Measurements from ENCODE around the gene LIPC.

Gene LIPC

GRCh38 chr15:58504674-58505234 is 73.0 kb downstream of the LIPC start:
- no peak overlapping the region for H3K4me3 Mint-ChIP-seq
- no peaks in the 10 kb centered on the region for H3K27me3 Mint-ChIP-seq
- H3K27ac Mint-ChIP-seq = no peak overlapping the region
- no peak for DNase-seq
- no peaks in the 10 kb centered on the region for H3K9me3 Mint-ChIP-seq
- peaks cover 20% of the 10 kb centered on the region for H3K4me1 Mint-ChIP-seq (ENCODE audit: low read depth)
- no peaks in the 10 kb centered on the region for H3K36me3 Mint-ChIP-seq (ENCODE audit: low read depth)

GRCh38 chr15:58505581-58505980 is 73.8 kb downstream of the LIPC start:
- H3K36me3 Mint-ChIP-seq (ENCODE audit: low read depth) = no peaks in the 10 kb centered on the region
- peaks cover 20% of the 10 kb centered on the region for H3K4me1 Mint-ChIP-seq (ENCODE audit: low read depth)
- no peak overlapping the region for H3K27ac Mint-ChIP-seq
- no peaks in the 10 kb centered on the region for H3K9me3 Mint-ChIP-seq
- no peak for DNase-seq
- no peak overlapping the region for H3K4me3 Mint-ChIP-seq
- no peaks in the 10 kb centered on the region for H3K27me3 Mint-ChIP-seq

- Mint-ChIP-seq H3K36me3 (ENCODE audit: low read depth) (no peaks in the 10 kb centered on the region), H3K27ac (peak overlapping the region; percentile 16), H3K4me3 (no peak overlapping the region), H3K4me1 (ENCODE audit: low read depth) (peaks cover 20% of the 10 kb centered on the region), H3K27me3 (no peaks in the 10 kb centered on the region), H3K9me3 (no peaks in the 10 kb centered on the region)
- no peak for DNase-seq
These were observed 74.3 kb downstream of the LIPC start for GRCh38 chr15:58506064-58506490.

- no peak overlapping the region for H3K27ac Mint-ChIP-seq
These were observed 75.2 kb downstream of the LIPC start for GRCh38 chr15:58506783-58507668.

GRCh38 chr15:58509556-58509955 is 77.8 kb downstream of the LIPC start:
- Mint-ChIP-seq H3K4me1 (ENCODE audit: low read depth) (peaks cover 20% of the 10 kb centered on the region), H3K9me3 (no peaks in the 10 kb centered on the region), H3K27ac (no peak overlapping the region), H3K4me3 (no peak overlapping the region), H3K36me3 (ENCODE audit: low read depth) (no peaks in the 10 kb centered on the region), H3K27me3 (no peaks in the 10 kb centered on the region)
- no peak for DNase-seq

More at GRCh38 chr15:58506783-58507668, 75.2 kb downstream of the LIPC start:
- DNase-seq = no peak
- Mint-ChIP-seq H3K4me1 (ENCODE audit: low read depth) (peaks cover 20% of the 10 kb centered on the region), H3K4me3 (no peak overlapping the region), H3K36me3 (ENCODE audit: low read depth) (no peaks in the 10 kb centered on the region), H3K27me3 (no peaks in the 10 kb centered on the region), H3K9me3 (no peaks in the 10 kb centered on the region)

- H3K27me3 Mint-ChIP-seq = no peaks in the 10 kb centered on the region
- peaks cover 15% of the 10 kb centered on the region for H3K4me1 Mint-ChIP-seq (ENCODE audit: low read depth)
- no peak overlapping the region for H3K4me3 Mint-ChIP-seq
- H3K27ac Mint-ChIP-seq = no peak overlapping the region
- peaks cover 9% of the 10 kb centered on the region for H3K9me3 Mint-ChIP-seq
- H3K36me3 Mint-ChIP-seq (ENCODE audit: low read depth) = peaks cover 5% of the 10 kb centered on the region
- no peak for DNase-seq
These were observed 79.2 kb downstream of the LIPC start for GRCh38 chr15:58510715-58511598.

GRCh38 chr15:58511599-58511987 is 79.8 kb downstream of the LIPC start:
- peaks cover 7% of the 10 kb centered on the region for H3K36me3 Mint-ChIP-seq (ENCODE audit: low read depth)
- peaks cover 9% of the 10 kb centered on the region for H3K9me3 Mint-ChIP-seq
- no peak overlapping the region for H3K27ac Mint-ChIP-seq
- no peaks in the 10 kb centered on the region for H3K27me3 Mint-ChIP-seq
- no peak for DNase-seq
- H3K4me1 Mint-ChIP-seq (ENCODE audit: low read depth) = peaks cover 15% of the 10 kb centered on the region
- H3K4me3 Mint-ChIP-seq = no peak overlapping the region

GRCh38 chr15:58512522-58512921 is 80.7 kb downstream of the LIPC start:
- Mint-ChIP-seq H3K4me3 (no peak overlapping the region), H3K27ac (no peak overlapping the region), H3K27me3 (no peaks in the 10 kb centered on the region), H3K4me1 (ENCODE audit: low read depth) (peaks cover 22% of the 10 kb centered on the region), H3K36me3 (ENCODE audit: low read depth) (peaks cover 7% of the 10 kb centered on the region), H3K9me3 (peaks cover 9% of the 10 kb centered on the region)
- DNase-seq = no peak

DNA sequence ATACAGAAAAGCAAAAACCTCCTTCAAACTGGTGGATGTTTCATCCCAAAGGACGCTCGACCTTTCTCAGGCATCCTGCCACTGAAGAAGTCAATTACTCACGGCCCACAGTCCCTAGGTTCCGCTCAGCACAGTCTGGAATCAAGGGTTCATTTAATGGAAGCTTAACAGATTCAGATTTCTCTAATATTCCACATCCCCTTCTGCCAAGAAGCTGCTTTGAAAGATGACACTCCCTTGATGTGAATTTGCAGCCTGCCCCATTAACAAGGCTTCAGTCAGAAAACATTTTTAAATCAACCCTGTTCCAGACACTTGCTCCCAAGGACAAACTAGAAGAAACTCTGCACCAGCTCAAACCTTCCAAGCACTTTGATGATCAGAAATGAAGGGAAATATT is 81.2 kb downstream of the LIPC start:
- no peak for DNase-seq
- no peaks in the 10 kb centered on the region for H3K27me3 Mint-ChIP-seq
- H3K36me3 Mint-ChIP-seq (ENCODE audit: low read depth) = peaks cover 7% of the 10 kb centered on the region
- H3K9me3 Mint-ChIP-seq = peaks cover 9% of the 10 kb centered on the region
- no peak overlapping the region for H3K27ac Mint-ChIP-seq
- peaks cover 27% of the 10 kb centered on the region for H3K4me1 Mint-ChIP-seq (ENCODE audit: low read depth)
- H3K4me3 Mint-ChIP-seq = no peak overlapping the region

DNA sequence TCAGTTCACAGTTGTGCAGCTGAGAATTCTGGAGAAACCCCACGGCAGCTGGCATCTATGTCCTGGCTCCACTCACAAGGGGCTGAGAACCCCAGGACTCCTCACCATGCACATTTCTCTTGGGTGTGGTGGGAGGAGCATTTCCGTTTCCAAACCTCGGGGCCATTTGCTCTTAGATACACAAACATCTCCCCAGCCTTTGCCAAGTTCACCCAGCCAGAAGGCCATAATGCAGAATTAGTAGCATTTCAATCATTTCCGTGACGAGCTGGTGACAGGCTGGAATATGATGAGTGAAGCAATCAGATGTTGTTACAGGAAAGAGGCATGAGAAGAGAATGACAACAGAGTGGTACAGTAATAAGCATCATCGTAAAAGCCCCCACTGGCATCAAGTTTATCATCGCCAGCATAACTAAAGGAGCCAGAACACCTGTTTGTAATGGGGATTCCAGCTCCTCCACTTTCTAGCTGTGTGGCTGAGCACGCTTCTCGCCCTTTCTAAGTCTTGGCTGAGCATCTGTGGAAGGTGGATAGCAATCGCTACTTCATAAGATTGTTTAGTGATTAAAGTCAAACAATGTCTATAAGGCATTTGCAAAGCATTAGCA is 82.0 kb downstream of the LIPC start:
- Mint-ChIP-seq H3K9me3 (peaks cover 9% of the 10 kb centered on the region), H3K27ac (no peak overlapping the region), H3K27me3 (no peaks in the 10 kb centered on the region), H3K4me1 (ENCODE audit: low read depth) (peaks cover 35% of the 10 kb centered on the region), H3K36me3 (ENCODE audit: low read depth) (peaks cover 7% of the 10 kb centered on the region), H3K4me3 (no peak overlapping the region)
- DNase-seq = no peak

- H3K9me3 Mint-ChIP-seq = peaks cover 9% of the 10 kb centered on the region
- H3K4me3 Mint-ChIP-seq = no peak overlapping the region
- peak overlapping the region; percentile 88 for H3K27ac Mint-ChIP-seq
- DNase-seq = no peak
- no peaks in the 10 kb centered on the region for H3K27me3 Mint-ChIP-seq
- H3K36me3 Mint-ChIP-seq (ENCODE audit: low read depth) = peaks cover 7% of the 10 kb centered on the region
- peaks cover 47% of the 10 kb centered on the region for H3K4me1 Mint-ChIP-seq (ENCODE audit: low read depth)
These were observed 84.0 kb downstream of the LIPC start for GRCh38 chr15:58515807-58516206.

- H3K9me3 Mint-ChIP-seq = peaks cover 9% of the 10 kb centered on the region
- H3K36me3 Mint-ChIP-seq (ENCODE audit: low read depth) = peaks cover 7% of the 10 kb centered on the region
- no peak overlapping the region for H3K4me3 Mint-ChIP-seq
- H3K27ac Mint-ChIP-seq = peak overlapping the region; percentile 74
- DNase-seq = no peak
- no peaks in the 10 kb centered on the region for H3K27me3 Mint-ChIP-seq
- H3K4me1 Mint-ChIP-seq (ENCODE audit: low read depth) = peaks cover 55% of the 10 kb centered on the region
These were observed 85.5 kb downstream of the LIPC start for GRCh38 chr15:58517252-58517681.

DNA sequence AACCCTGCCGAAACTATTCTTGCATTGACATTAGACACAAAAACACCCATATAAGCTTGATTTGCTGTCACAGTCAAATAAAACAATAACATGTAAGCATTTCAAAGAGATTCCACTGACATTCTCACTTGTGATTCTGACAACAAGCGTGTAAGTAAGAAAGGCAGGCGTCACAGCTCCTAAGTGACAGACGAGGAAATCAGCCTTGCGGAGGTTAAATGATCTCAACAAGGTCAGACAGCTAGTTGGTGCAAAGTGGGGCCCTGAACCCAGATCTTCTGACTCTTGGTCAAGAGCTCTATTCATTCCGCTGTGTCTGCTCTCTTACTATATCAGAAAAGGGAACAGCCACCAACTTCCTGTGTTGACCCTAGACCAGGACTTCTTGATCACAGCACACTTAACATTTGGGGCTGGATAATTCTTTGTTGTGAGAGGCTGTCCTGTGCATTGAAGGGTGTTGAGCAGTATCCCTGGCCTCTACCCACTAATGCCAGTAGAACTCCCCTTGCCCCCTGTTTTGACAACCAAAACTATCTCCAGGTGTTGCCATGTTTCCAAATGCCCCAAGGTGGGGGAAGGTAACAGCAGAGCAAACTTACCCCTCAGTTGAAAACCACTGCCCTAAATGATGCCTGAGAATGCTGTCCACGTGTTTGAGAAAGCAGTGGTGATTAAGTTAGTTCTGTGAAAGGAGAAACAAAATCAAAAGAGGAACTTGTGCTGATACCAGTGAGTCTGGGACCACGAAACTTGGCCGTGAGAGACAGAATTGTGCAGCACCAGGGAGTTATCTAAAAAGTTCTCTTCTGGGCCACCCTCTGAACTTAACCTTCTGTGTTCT is 86.1 kb downstream of the LIPC start:
- Mint-ChIP-seq H3K36me3 (ENCODE audit: low read depth) (peaks cover 7% of the 10 kb centered on the region), H3K4me1 (ENCODE audit: low read depth) (peaks cover 55% of the 10 kb centered on the region), H3K27ac (peak overlapping the region; percentile 74), H3K9me3 (peaks cover 9% of the 10 kb centered on the region), H3K4me3 (no peak overlapping the region), H3K27me3 (no peaks in the 10 kb centered on the region)
- DNase-seq = no peak
